GM12892 (cell line): Measurements from ENCODE around the gene SIAH3.

Experiments
- POLR2AphosphoS5 ChIP-seq: IDR thresholded peaks from 2 replicates; pipeline ENCODE4 v1.6.1; 2011; ENCODE audit warnings: low read depth, low read length, control low read depth
- TAF1 ChIP-seq: IDR thresholded peaks from 2 replicates; pipeline ENCODE4 v1.6.1; 2011; ENCODE audit warnings: low read depth, mild to moderate bottlenecking, control low read depth, low read length, borderline replicate concordance

GRCh38 chr13:45831851-45832250 is 19.7 kb downstream of the SIAH3 start:
- TF ChIP-seq TAF1 = no peak
- no peak for TF ChIP-seq POLR2AphosphoS5
